Cardiac muscle cell (in vitro differentiated cells and primary cell): Measurements from ENCODE around the gene GBGT1. TPM values are rescaled to one million over a fixed set of nuclear protein-coding genes. Genes with fewer than 3 reads are reported as not detected.

ENCODE experiments used
- DNase-seq, 2 donors: peaks; one replicate each; pipeline versions ENCODE4 v3.0.0 to v3.0.0-alpha.2; 2010 to 2017; ENCODE audit warnings: low read depth in 1 of 2, low spot score in 1 of 2
- H3K27ac ChIP-seq: fragments of 200-600 bp; sonication (generic); 2 replicates; pipeline ENCODE4 v1.5.1; 2016
- H3K27me3 ChIP-seq: fragments of 200-600 bp; sonication (generic); 2 replicates; pipeline ENCODE4 v1.6.0; 2016; ENCODE audit warnings: control low read depth
- H3K36me3 ChIP-seq: fragments of 200-600 bp; sonication (generic); 2 replicates; pipeline ENCODE4 v1.5.1; 2016; ENCODE audit warnings: control low read depth
- H3K4me1 ChIP-seq: fragments of 200-600 bp; sonication (generic); 2 replicates; pipeline ENCODE4 v1.8.1; 2017; ENCODE audit warnings: low read depth, mild to moderate bottlenecking, mixed run types
- H3K4me3 ChIP-seq: fragments of 200-600 bp; sonication (generic); 2 replicates; pipeline ENCODE4 v1.5.1; 2016; ENCODE audit warnings: mild to moderate bottlenecking
- H3K9me3 ChIP-seq: fragments of 200-600 bp; sonication (generic); 2 replicates; pipeline ENCODE4 v1.5.1; 2017; ENCODE audit warnings: low read depth, mild to moderate bottlenecking, control low read depth
- polyA plus RNA-seq: library from polyadenylated mRNA; unstranded; fragments of >200 nt; fragmentation: Nextera tagmentation; extraction: Ambion mirVana; gene quantifications from 2 replicates; pipeline ENCODE4 v1.2.1, GENCODE V29; 2016
- total RNA-seq: library from RNA; depleted of rRNA; stranded (reverse); fragments of >200 nt; gene quantifications from 2 replicates; pipeline ENCODE4 v1.2.3, GENCODE V29; 2016
- TF ChIP-seq, protein P1 (sequence below): IDR thresholded peaks from 2 replicates; pipeline ENCODE4 v1.5.1; 2012; ENCODE audit warnings: low read depth, mild to moderate bottlenecking, low read length

GBGT1 gene
- total and polyA plus RNA-seq, 2 experiments from 2014 or later: 0.87 to 11.9 TPM

DNA sequence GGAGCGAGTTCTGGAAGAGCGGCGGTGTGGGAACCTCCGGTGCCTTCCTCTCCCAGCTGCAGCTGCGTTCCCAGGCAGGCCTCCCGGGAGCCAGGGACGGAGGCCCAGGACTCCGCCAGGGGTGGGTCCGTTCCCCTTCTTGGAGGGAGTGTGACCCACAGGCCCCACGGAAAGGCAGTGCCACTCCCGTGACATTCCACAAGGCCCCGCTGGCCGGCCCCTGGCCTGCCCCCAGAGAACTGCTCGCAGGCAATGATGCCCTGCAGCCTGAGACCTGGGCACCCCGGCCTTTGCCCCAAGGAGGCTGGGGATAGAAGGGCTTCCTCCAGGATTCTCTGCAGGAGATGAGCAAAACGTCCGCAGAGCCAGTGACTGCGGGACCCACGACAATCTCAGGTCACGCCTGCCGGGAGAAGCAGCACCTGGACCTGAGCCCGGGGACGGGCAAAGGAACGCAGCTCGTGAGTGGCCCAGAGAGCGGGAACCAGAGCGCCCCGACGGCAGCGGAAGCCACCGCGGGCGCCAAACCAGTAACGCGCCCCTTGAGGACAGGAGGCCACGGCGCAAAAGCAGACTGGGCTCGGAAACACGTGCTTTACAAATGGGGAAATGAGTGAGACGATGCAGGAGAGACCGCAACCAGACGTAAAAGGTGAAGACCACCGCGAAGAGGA lies 36.1 kb upstream of the GBGT1 start:
- DNase-seq: no peak

DNA sequence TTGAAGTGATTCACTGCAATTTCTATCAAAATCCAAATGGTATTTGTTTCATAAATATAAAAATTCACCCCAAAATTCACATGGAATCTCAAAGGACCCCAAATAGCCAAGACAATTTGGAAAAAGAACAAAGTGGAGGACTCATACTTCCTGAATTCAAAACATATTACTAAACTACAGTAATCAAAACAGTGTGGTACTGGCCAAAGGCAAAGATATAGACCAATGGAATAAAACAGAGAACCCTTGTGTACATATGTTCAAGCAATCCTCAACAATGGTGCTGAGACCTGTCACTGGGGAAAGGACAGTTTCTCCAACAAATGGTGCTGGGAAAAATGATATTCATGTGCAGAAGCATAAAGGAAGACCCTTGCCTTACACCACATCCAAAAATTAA lies 31.3 kb upstream of the GBGT1 start:
- H3K27me3 ChIP-seq: peaks cover 10% of the 10 kb centered on the region
- H3K9me3 ChIP-seq: no peaks in the 10 kb centered on the region
- DNase-seq: no peak
- no peak overlapping the region for H3K27ac ChIP-seq
- TF ChIP-seq, protein P1, sequence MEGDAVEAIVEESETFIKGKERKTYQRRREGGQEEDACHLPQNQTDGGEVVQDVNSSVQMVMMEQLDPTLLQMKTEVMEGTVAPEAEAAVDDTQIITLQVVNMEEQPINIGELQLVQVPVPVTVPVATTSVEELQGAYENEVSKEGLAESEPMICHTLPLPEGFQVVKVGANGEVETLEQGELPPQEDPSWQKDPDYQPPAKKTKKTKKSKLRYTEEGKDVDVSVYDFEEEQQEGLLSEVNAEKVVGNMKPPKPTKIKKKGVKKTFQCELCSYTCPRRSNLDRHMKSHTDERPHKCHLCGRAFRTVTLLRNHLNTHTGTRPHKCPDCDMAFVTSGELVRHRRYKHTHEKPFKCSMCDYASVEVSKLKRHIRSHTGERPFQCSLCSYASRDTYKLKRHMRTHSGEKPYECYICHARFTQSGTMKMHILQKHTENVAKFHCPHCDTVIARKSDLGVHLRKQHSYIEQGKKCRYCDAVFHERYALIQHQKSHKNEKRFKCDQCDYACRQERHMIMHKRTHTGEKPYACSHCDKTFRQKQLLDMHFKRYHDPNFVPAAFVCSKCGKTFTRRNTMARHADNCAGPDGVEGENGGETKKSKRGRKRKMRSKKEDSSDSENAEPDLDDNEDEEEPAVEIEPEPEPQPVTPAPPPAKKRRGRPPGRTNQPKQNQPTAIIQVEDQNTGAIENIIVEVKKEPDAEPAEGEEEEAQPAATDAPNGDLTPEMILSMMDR: no peak
- no peak overlapping the region for H3K4me3 ChIP-seq
- H3K4me1 ChIP-seq: no peaks in the 10 kb centered on the region
- H3K36me3 ChIP-seq: no peaks in the 10 kb centered on the region

More for the DNA sequence above, 36.1 kb upstream of the GBGT1 start:
- Histone ChIP-seq H3K27me3 (peaks cover 38% of the 10 kb centered on the region), H3K9me3 (no peaks in the 10 kb centered on the region), H3K27ac (no peak overlapping the region), H3K4me3 (no peak overlapping the region), H3K4me1 (no peaks in the 10 kb centered on the region), H3K36me3 (no peaks in the 10 kb centered on the region)
- TF ChIP-seq, protein P1: no peak

DNA sequence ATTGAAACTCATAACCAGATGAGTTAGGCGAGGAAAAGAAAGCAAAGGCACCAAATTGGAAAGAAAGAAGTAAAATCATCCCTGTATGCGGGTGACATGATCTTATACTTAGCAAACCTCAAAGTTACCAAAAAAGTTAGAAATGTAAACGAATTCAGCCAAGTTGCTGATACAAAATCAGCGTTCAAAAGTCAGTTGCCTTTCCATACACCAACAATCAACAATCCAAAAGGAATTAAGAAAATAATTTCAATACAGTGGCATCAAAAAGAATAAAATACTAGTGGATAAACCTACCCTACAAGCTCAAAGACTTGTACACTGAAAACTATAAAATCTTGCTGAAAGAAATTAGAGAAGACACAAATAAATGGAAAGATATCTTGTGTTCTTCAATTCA lies 30.9 kb upstream of the GBGT1 start:
- Histone ChIP-seq H3K27me3 (peaks cover 14% of the 10 kb centered on the region), H3K4me1 (no peaks in the 10 kb centered on the region), H3K27ac (no peak overlapping the region), H3K36me3 (no peaks in the 10 kb centered on the region), H3K4me3 (no peak overlapping the region), H3K9me3 (no peaks in the 10 kb centered on the region)
- TF ChIP-seq, protein P1: no peak
- no peak for DNase-seq

DNA sequence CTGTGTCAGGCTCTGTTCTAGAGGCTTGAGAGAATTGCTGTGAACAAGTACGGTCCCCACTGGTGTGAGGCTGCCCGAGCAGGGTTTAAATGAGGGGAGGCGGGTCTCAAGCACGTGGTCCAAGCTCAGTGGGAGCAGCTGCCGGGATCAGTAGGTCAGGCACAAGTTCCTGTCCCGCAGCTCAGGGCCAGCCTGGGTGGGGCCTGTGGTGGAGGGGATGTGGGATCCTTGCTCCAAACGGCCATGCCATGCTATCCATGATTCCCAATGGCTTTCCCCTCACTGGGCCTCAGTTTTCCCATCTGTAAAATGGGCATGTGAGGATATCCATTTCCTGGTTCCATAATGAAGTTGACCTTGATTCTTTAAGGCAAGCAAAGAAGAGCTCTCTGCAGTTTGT lies 28.3 kb upstream of the GBGT1 start:
- no peak overlapping the region for H3K4me3 ChIP-seq
- H3K9me3 ChIP-seq: no peaks in the 10 kb centered on the region
- TF ChIP-seq, protein P1: no peak
- no peaks in the 10 kb centered on the region for H3K4me1 ChIP-seq
- H3K27ac ChIP-seq: no peak overlapping the region
- DNase-seq: no peak
- peaks cover 26% of the 10 kb centered on the region for H3K27me3 ChIP-seq
- no peaks in the 10 kb centered on the region for H3K36me3 ChIP-seq

DNA sequence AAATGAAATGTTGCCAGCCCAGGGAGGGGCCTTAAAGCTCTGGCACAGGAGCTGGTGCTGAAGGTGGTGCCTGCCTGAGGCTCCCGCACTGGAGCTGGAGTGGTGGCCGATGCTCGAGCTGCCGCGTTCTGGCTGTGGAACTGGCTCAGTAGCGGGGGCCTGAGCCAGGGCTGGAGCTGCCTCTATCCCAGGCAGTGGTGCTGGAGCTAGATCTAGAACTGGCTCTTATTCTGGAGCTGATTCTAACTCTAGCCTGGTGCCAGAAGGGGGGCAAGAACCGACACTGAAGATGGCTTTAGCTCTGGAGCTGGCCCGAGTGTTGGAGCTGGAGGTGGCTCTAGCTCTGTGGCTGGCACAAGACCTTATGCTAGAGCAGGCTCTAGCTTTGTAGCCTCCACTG lies 26.1 kb upstream of the GBGT1 start:
- no peak overlapping the region for H3K4me3 ChIP-seq
- H3K4me1 ChIP-seq: no peaks in the 10 kb centered on the region
- no peak for DNase-seq
- peaks cover 29% of the 10 kb centered on the region for H3K27me3 ChIP-seq
- TF ChIP-seq, protein P1: no peak
- H3K36me3 ChIP-seq: no peaks in the 10 kb centered on the region
- H3K27ac ChIP-seq: no peak overlapping the region
- H3K9me3 ChIP-seq: no peaks in the 10 kb centered on the region
